ENCODE data around the gene TBC1D26. TPM values are rescaled to one million over a fixed set of nuclear protein-coding genes. Genes with fewer than 3 reads are reported as not detected.

Gene TBC1D26
- polyA plus RNA-seq, 1 of the 3 experiments (the other 2 are of a cell fraction), result not detected

DNA sequence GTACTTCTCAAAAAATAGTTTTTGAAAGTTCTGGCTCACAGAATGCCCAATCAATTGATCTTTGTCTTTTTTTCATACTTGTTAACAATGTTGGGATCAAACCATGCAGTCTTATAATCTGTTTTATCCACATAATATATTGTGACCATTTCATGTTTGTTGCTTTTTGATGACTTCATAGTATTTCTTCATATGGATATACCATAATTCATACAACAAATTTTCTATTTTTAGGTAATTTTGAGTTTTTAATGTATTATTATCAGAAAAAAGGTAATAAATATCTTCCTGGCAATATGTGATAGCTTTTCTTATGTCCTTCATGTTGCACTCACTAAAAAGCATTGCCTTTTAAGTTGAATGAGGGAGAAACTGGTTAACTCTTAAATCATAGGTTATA, 44.8 kb downstream of the TBC1D26 start:
- Histone ChIP-seq H3K27ac (ENCODE audit: low read depth in 2 of 2, low read length in 1 of 2) (no peak overlapping the region), H4K20me1 (ENCODE audit: insufficient read depth) (no peaks in the 10 kb centered on the region), H3K9me3 (no peaks in the 10 kb centered on the region), H2AFZ (ENCODE audit: low read depth) (no peak overlapping the region), H3K79me2 (ENCODE audit: insufficient read depth) (no peaks in the 10 kb centered on the region), H3K9ac (no peak overlapping the region), H3K9me2 (no peaks in the 10 kb centered on the region), H3K4me2 (no peak overlapping the region), H3K4me1 (ENCODE audit: control insufficient read depth in 1 of 2, insufficient read depth in 2 of 2, low read depth in 1 of 2, low read length in 1 of 2) (no peaks in the 10 kb centered on the region), H3K36me3 (replicated peaks in 1 of 2; ENCODE audit: control insufficient read depth in 1 of 2, insufficient read depth in 2 of 2, low read length in 1 of 2) (no peaks in the 10 kb centered on the region), H3K4me3 (ENCODE audit: low read depth in 2 of 2, low read length in 1 of 2) (no peak overlapping the region), H3K27me3 (ENCODE audit: insufficient read depth) (no peaks in the 10 kb centered on the region), H3F3A (replicated peaks; ENCODE audit: insufficient read depth) (no peaks in the 10 kb centered on the region)
- DNase-seq, result no peak
- ChIA-PET CTCF (no interaction called here), POLR2A (no interaction called here)
- no peak for TF ChIP-seq ELF1 (IDR thresholded peaks at IDR 0.05)
- TF ChIP-seq, protein P1, sequence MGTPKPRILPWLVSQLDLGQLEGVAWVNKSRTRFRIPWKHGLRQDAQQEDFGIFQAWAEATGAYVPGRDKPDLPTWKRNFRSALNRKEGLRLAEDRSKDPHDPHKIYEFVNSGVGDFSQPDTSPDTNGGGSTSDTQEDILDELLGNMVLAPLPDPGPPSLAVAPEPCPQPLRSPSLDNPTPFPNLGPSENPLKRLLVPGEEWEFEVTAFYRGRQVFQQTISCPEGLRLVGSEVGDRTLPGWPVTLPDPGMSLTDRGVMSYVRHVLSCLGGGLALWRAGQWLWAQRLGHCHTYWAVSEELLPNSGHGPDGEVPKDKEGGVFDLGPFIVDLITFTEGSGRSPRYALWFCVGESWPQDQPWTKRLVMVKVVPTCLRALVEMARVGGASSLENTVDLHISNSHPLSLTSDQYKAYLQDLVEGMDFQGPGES (IDR thresholded peaks at IDR 0.05; ENCODE audit: low read depth, low read length), result no peak
- TF ChIP-seq SIN3A (IDR thresholded peaks at IDR 0.05; ENCODE audit: borderline replicate concordance, low read depth, low read length), result no peak
- TF ChIP-seq, protein P2, sequence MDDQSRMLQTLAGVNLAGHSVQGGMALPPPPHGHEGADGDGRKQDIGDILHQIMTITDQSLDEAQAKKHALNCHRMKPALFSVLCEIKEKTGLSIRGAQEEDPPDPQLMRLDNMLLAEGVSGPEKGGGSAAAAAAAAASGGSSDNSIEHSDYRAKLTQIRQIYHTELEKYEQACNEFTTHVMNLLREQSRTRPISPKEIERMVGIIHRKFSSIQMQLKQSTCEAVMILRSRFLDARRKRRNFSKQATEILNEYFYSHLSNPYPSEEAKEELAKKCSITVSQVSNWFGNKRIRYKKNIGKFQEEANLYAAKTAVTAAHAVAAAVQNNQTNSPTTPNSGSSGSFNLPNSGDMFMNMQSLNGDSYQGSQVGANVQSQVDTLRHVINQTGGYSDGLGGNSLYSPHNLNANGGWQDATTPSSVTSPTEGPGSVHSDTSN (IDR thresholded peaks at IDR 0.05), result no peak
- TF ChIP-seq NFIC (IDR thresholded peaks at IDR 0.05; ENCODE audit: borderline replicate concordance), result no peak
- no peak for TF ChIP-seq MXI1 (IDR thresholded peaks at IDR 0.05; ENCODE audit: low read depth, low read length)
- TF ChIP-seq TAF1 (IDR thresholded peaks at IDR 0.05; ENCODE audit: borderline replicate concordance, low read depth, low read length), result no peak
- TF ChIP-seq SMC3 (IDR thresholded peaks at IDR 0.05; ENCODE audit: low read depth, low read length), result no peak
- TF ChIP-seq GATA2 (CRISPR knock-in tag; IDR thresholded peaks at IDR 0.05), result no peak
- TF ChIP-seq MEF2A (IDR thresholded peaks at IDR 0.05; ENCODE audit: borderline replicate concordance, low read depth), result no peak
- TF ChIP-seq EZH2phosphoT487 (IDR thresholded peaks at IDR 0.05; ENCODE audit: borderline replicate concordance, low read depth), result no peak
- TF ChIP-seq, protein P3, sequence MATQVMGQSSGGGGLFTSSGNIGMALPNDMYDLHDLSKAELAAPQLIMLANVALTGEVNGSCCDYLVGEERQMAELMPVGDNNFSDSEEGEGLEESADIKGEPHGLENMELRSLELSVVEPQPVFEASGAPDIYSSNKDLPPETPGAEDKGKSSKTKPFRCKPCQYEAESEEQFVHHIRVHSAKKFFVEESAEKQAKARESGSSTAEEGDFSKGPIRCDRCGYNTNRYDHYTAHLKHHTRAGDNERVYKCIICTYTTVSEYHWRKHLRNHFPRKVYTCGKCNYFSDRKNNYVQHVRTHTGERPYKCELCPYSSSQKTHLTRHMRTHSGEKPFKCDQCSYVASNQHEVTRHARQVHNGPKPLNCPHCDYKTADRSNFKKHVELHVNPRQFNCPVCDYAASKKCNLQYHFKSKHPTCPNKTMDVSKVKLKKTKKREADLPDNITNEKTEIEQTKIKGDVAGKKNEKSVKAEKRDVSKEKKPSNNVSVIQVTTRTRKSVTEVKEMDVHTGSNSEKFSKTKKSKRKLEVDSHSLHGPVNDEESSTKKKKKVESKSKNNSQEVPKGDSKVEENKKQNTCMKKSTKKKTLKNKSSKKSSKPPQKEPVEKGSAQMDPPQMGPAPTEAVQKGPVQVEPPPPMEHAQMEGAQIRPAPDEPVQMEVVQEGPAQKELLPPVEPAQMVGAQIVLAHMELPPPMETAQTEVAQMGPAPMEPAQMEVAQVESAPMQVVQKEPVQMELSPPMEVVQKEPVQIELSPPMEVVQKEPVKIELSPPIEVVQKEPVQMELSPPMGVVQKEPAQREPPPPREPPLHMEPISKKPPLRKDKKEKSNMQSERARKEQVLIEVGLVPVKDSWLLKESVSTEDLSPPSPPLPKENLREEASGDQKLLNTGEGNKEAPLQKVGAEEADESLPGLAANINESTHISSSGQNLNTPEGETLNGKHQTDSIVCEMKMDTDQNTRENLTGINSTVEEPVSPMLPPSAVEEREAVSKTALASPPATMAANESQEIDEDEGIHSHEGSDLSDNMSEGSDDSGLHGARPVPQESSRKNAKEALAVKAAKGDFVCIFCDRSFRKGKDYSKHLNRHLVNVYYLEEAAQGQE (IDR thresholded peaks at IDR 0.05; ENCODE audit: low read depth, low read length), result no peak
- no peak for TF ChIP-seq FOXJ3 (CRISPR knock-in tag; IDR thresholded peaks at IDR 0.05)
- no peak for TF ChIP-seq RFX5 (IDR thresholded peaks at IDR 0.05; ENCODE audit: low read length)
